ENCODE results near the gene UBE2L6.

UBE2L6 gene

GRCh38 chr11:57567515-57568329, at the start of gene UBE2L6:
TSS of gene UBE2L6 (minus strand) at chr11:57567672. CDS start at chr11:57567611, 61 bp downstream.
- DNase-seq, result no peak

GRCh38 chr11:57616595-57616994, 49.1 kb upstream of the UBE2L6 start:
- DNase-seq, result no peak

GRCh38 chr11:57615308-57615707, 47.8 kb upstream of the UBE2L6 start:
- DNase-seq, result no peak

- no peak for DNase-seq
Measured at GRCh38 chr11:57614234-57614772, 46.8 kb upstream of the UBE2L6 start.

GRCh38 chr11:57610170-57610569, 42.7 kb upstream of the UBE2L6 start:
- no peak for DNase-seq

GRCh38 chr11:57605028-57605420, 37.6 kb upstream of the UBE2L6 start:
- DNase-seq, result no peak

GRCh38 chr11:57604296-57605027, 37.0 kb upstream of the UBE2L6 start:
- no peak for DNase-seq

GRCh38 chr11:57601297-57601696, 33.8 kb upstream of the UBE2L6 start:
- no peak for DNase-seq

GRCh38 chr11:57599381-57599780, 31.9 kb upstream of the UBE2L6 start:
- no peak for DNase-seq

GRCh38 chr11:57598831-57599155, 31.3 kb upstream of the UBE2L6 start:
- DNase-seq, result no peak

- no peak for DNase-seq
Measured at GRCh38 chr11:57597916-57598830, 30.7 kb upstream of the UBE2L6 start.

- DNase-seq, result no peak
Measured at GRCh38 chr11:57597461-57597915, 30.0 kb upstream of the UBE2L6 start, which contains the start of gene SERPING1. TSS of gene SERPING1 (plus strand) at chr11:57597685. CDS start at chr11:57598271, 586 bp downstream.

GRCh38 chr11:57596266-57596885, 28.9 kb upstream of the UBE2L6 start:
- DNase-seq, result no peak

- DNase-seq, result no peak
Measured at GRCh38 chr11:57588046-57588710, 20.7 kb upstream of the UBE2L6 start.

- DNase-seq, result no peak
Measured at GRCh38 chr11:57586711-57587245, 19.3 kb upstream of the UBE2L6 start.

- no peak for DNase-seq
Measured at GRCh38 chr11:57585301-57585700, 17.8 kb upstream of the UBE2L6 start.

- no peak for DNase-seq
Measured at GRCh38 chr11:57584341-57584740, 16.9 kb upstream of the UBE2L6 start.

GRCh38 chr11:57574061-57574460, 6.6 kb upstream of the UBE2L6 start:
- DNase-seq, result no peak

- no peak for DNase-seq
Measured at GRCh38 chr11:57571606-57572005, 4.1 kb upstream of the UBE2L6 start.

GRCh38 chr11:57568330-57568766, 876 bp upstream of the UBE2L6 start:
- DNase-seq, result no peak

- no peak for DNase-seq
Measured at GRCh38 chr11:57566905-57567514, 462 bp downstream of the UBE2L6 start.
